Memory B cell (primary cell): Measurements from ENCODE around the gene ERVMER34-1.

Experiments
- ATAC-seq: fragments of 150-1000 bp; cut with Tn5 transposase; 2 replicates; pipeline ENCODE4 v1.10.0; 2021; ENCODE audit warnings: low read depth, mild to moderate bottlenecking, moderate library complexity
- DNase-seq, 2 donors: peaks; one replicate each; pipeline ENCODE4 v3.0.0; 2022; ENCODE audit warnings: low spot score in 2 of 2
- H3K27ac Mint-ChIP-seq: one replicate; pipeline ENCODE4 v1.8.0; 2022; ENCODE audit warnings: mild to moderate bottlenecking, moderate library complexity, mixed read lengths
- H3K27me3 Mint-ChIP-seq: one replicate; pipeline ENCODE4 v1.8.0; 2022; ENCODE audit warnings: mixed read lengths
- H3K36me3 Mint-ChIP-seq: one replicate; pipeline ENCODE4 v1.8.0; 2022; ENCODE audit warnings: mild to moderate bottlenecking, mixed read lengths
- H3K4me1 Mint-ChIP-seq: one replicate; pipeline ENCODE4 v1.8.0; 2022; ENCODE audit warnings: mixed read lengths
- H3K4me3 Mint-ChIP-seq: one replicate; pipeline ENCODE4 v1.8.0; 2022; ENCODE audit warnings: mild to moderate bottlenecking, moderate library complexity, mixed read lengths
- H3K9me3 Mint-ChIP-seq: one replicate; pipeline ENCODE4 v1.8.0; 2022; ENCODE audit warnings: mixed read lengths

The ERVMER34-1 gene

DNA sequence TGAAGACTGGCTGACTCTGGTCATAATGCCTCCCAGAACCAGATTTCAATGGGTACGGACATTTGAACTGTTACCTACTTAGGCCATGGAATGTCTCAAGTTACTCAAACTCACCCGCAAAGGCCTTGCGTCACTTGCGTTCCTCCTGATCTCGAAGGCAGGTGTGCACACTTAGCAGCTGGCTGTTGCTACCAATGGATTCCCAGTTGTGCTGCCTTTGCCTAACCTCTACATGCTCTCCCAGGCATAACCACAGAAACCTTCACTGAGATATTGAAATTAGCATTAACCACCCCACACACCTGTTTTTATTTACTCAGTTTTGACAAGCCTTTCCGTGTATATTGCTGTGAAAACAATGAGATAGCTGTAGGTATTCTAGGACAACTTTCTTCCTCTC lies 2.8 kb downstream of the ERVMER34-1 start:
- Mint-ChIP-seq H3K4me1 (peaks cover 4% of the 10 kb centered on the region), H3K36me3 (no peaks in the 10 kb centered on the region), H3K9me3 (no peaks in the 10 kb centered on the region), H3K4me3 (no peak overlapping the region), H3K27me3 (peaks cover 17% of the 10 kb centered on the region), H3K27ac (no peak overlapping the region)
- DNase-seq, result no peak
- no peak for ATAC-seq

DNA sequence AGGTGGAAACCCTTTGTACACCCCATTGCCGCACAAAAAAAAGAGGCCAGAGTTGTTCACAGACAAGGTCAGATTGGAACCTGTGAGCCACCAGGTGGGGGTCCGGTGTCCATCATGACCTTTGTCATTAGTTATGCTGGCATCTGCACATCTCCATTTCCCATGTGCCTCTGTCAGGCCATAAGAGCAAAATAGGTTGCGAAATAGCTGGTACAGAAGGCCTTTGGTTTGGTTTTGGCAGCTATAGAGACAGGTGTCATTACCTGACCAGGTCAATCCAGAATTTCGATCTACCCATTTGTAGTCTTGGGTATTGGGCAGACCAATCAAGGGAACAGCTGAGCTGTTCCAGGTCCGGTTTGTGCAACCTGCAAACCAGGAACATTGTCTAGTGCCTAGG lies 6.6 kb downstream of the ERVMER34-1 start:
- Mint-ChIP-seq H3K4me3 (no peak overlapping the region), H3K36me3 (no peaks in the 10 kb centered on the region), H3K27ac (no peak overlapping the region), H3K9me3 (no peaks in the 10 kb centered on the region), H3K27me3 (peaks cover 4% of the 10 kb centered on the region), H3K4me1 (no peaks in the 10 kb centered on the region)
- DNase-seq (no peak), ATAC-seq (no peak)

DNA sequence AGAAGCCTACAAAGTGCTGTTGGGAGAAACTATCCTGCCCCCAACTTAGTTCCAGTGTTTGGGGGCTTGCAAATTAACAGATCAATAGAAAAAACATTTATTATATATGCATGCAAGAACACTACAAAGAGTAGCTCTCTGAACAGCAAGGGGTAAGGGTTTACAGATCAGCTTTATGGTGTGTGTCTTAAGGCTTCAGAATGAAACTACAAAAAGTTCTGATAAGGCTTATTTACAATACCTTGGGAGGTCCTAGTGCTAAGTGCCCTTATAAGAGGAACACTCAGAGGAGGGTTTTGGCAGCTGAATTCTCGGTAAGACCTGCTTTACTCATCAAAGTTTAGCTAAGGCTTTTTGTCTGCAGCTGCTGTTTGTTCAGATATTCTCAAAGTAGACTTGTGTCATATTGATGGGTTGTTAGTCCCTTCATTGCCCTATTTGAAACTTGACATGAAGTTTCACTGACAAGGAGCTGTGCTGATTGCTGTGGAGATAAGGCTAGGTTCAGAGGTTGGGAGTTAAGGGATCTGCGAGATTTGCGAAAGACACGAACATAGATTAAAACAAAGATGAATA lies 7.7 kb downstream of the ERVMER34-1 start:
- no peaks in the 10 kb centered on the region for H3K36me3 Mint-ChIP-seq
- ATAC-seq, result no peak
- no peaks in the 10 kb centered on the region for H3K4me1 Mint-ChIP-seq
- H3K27me3 Mint-ChIP-seq, result peaks cover 2% of the 10 kb centered on the region
- no peak for DNase-seq
- H3K9me3 Mint-ChIP-seq, result no peaks in the 10 kb centered on the region
- H3K4me3 Mint-ChIP-seq, result no peak overlapping the region
- no peak overlapping the region for H3K27ac Mint-ChIP-seq

DNA sequence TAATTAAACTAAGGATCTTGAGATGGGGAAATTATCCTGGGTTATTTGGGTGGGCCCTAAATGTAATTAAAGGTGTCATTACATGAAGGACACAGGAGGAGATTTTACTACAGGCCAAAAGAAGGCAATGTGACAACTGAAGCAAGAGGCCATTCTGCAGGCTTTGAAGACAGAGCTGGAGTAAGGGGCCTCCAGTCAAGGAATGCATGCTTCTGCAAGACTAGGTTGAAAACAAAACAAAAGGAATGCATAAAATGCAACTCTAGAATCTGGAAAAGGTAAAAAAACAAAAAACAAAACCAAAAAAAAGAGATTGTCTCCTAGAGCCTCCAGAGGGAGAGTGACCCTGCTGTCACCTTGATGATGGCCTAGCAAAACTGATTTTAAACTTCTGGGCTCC lies 21.6 kb downstream of the ERVMER34-1 start:
- no peaks in the 10 kb centered on the region for H3K4me1 Mint-ChIP-seq
- peaks cover 2% of the 10 kb centered on the region for H3K27me3 Mint-ChIP-seq
- DNase-seq (no peak), ATAC-seq (no peak)
- H3K9me3 Mint-ChIP-seq, result no peaks in the 10 kb centered on the region
- H3K27ac Mint-ChIP-seq, result no peak overlapping the region
- no peak overlapping the region for H3K4me3 Mint-ChIP-seq
- no peaks in the 10 kb centered on the region for H3K36me3 Mint-ChIP-seq

DNA sequence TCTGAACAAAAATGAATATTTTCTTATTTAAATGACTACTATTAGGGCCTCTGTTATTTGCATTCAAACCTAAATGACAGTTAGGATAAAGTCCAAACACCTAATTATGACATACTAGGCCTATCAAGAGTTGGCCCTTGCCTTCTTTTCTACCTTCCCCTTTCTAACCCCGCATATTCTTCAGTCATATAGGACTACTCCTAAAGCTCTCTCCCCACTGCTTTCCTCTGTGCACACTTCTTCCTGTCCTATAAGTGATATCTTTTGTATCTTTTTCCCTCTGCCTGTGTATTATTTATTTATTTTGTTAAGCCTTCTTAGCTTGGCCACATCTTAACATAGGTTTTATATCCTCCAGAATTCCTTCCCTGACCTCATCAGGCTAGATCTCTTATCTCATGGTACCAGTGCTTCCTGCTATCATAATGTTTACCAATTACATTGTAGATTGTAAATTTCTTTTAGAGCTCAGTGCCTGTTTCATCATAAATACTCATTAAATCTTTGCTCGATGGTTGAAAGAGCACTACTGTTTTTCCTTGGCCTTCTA lies 22.5 kb downstream of the ERVMER34-1 start:
- Mint-ChIP-seq H3K36me3 (no peaks in the 10 kb centered on the region), H3K27me3 (peaks cover 2% of the 10 kb centered on the region), H3K4me1 (no peaks in the 10 kb centered on the region), H3K9me3 (no peaks in the 10 kb centered on the region), H3K4me3 (no peak overlapping the region), H3K27ac (no peak overlapping the region)
- ATAC-seq, result no peak
- DNase-seq, result no peak

DNA sequence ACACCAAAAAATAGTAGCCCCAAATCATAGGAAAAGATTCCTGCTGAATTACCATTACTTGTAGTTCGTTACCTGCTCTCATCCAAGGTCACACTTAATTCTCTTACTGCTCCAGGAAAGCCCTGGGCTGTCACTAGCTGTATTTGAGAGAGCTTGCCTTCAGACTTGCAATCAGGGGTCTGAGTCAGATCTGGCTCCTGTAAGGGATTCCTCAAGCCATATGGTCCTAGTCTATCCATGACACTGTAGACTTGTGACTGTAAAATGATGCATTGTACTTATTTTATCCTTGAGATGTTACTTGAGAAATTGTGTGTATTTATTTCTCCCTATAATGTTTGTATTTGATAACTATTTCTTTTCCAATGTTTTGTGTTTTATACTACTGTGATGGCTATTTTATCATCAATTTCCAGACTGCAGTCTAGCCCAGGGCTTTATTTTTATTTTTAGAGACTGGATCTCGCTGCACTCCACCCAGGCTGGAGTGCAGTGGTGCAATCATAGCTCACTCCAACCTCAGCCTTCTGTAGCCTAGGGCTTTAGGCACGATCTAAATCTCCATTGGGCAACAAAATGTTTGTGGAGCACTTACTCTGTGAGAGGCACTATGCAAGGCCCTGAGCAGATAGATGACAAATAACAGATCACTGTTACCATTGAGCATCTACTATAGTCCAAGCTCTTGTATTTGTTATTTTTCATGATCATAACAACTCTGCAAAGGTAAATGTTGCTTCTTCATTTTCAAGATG lies 24.2 kb downstream of the ERVMER34-1 start:
- Mint-ChIP-seq H3K27me3 (no peaks in the 10 kb centered on the region), H3K4me3 (no peak overlapping the region), H3K4me1 (peaks cover 4% of the 10 kb centered on the region), H3K27ac (no peak overlapping the region), H3K9me3 (no peaks in the 10 kb centered on the region), H3K36me3 (no peaks in the 10 kb centered on the region)
- no peak for ATAC-seq
- no peak for DNase-seq

DNA sequence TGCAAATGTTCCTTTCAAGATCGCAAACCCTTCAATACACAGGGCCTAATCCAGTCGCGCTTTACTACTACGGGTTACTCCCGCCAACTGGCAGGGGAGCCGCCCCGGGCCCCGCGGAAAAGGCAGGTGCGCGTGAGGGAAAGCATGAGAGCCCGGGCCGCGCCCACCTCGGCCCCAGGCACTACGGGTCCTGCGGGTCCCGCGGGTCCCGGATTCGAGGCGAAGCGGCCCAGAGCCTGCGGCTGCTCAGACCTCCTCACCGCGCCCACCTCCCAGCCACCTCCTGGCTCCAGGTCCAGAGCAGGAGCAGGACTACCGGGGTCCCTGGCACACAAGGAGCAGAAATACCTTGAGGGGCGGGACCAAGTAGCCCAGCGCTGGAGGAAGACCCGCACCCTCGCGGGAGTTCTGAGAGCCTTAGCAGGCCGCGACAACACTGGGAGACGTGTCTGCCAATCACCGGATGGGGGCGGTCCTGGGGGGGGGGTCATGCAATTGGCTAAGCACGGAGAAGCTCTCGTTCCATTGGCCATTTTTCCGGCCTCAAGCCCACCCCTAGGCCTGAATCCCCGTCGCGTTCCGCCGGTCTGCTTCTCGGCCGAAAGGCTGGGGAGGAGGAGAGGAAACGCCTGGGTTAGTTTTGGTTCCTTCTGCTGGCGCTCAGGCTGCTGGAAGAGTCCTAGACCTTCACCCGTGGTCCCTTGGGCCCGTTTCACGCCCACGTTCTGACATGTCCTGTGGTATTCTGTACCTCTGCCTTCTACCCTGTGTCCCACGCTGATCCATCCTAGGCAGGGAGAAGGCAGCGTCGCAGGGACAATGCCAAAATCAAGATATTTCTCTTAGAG lies 29.0 kb downstream of the ERVMER34-1 start:
- Mint-ChIP-seq H3K4me1 (peaks cover 8% of the 10 kb centered on the region), H3K4me3 (peak overlapping the region; percentile 91), H3K27me3 (no peaks in the 10 kb centered on the region), H3K36me3 (peaks cover 4% of the 10 kb centered on the region), H3K9me3 (peaks cover 1% of the 10 kb centered on the region), H3K27ac (peak overlapping the region; percentile 86)
- DNase-seq (peak; percentile 76 to 77), ATAC-seq (peak; percentile 91)

DNA sequence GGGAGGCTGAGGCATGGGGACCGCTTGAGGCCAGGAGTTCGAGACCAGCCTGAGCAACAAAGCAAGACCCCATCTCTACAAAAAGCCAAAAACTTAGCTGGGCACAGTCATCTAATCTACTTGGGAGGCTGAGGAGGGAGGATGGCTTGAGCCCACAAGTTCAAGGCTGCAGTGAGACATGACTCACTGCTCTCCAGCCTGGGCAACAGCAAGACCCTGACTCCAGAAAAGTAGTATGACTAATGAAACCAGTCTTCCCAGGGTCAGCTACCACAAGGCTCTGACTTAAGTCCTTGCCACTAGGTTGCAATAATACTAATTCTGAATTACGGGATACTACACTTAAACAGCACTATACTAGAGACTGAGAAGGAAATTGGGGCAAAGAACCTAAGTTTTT lies 33.1 kb downstream of the ERVMER34-1 start:
- Mint-ChIP-seq H3K27ac (peak overlapping the region; percentile 53), H3K4me1 (peaks cover 30% of the 10 kb centered on the region), H3K27me3 (no peaks in the 10 kb centered on the region), H3K4me3 (no peak overlapping the region), H3K36me3 (peaks cover 24% of the 10 kb centered on the region), H3K9me3 (peaks cover 1% of the 10 kb centered on the region)
- DNase-seq (no peak), ATAC-seq (no peak)

DNA sequence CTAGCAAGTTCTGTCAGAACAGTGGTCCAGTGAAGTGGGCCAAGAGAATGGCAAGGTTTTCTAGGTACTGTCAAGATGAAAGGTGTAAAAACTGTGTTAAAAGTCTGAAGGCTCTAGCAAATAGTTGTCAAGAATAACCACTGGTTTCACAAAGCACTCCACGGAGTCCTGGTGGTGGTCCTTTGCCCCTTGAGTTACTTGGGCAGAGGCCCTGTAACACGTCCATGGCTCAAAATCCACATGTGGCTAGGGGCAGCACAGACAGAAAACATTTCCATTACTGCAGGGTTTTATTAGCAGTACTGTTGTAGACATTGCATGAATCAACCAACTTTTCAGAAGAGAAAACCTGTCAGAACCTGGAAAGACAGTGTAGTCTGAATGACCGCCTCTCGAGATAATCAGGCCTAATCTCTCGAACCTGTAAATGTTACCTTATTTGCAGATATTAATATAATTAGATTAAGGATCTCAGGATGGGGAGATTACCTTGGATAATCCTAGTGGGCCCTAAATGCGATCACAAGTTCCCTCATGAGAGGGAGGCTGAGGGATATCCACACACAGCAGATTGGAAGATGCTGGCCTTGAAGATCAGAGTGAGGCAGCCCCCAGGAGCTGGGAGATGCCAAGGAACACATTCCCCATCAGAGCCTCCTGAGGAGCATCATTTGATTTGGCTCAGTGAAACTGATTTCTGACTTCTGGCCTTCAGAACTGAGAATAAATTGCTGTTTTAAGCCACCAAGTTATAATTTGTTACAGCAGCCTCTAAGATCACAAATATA lies 34.7 kb downstream of the ERVMER34-1 start:
- DNase-seq, result no peak
- Mint-ChIP-seq H3K27ac (no peak overlapping the region), H3K4me1 (peaks cover 29% of the 10 kb centered on the region), H3K27me3 (no peaks in the 10 kb centered on the region), H3K4me3 (no peak overlapping the region), H3K36me3 (peaks cover 24% of the 10 kb centered on the region), H3K9me3 (peaks cover 1% of the 10 kb centered on the region)
- no peak for ATAC-seq

DNA sequence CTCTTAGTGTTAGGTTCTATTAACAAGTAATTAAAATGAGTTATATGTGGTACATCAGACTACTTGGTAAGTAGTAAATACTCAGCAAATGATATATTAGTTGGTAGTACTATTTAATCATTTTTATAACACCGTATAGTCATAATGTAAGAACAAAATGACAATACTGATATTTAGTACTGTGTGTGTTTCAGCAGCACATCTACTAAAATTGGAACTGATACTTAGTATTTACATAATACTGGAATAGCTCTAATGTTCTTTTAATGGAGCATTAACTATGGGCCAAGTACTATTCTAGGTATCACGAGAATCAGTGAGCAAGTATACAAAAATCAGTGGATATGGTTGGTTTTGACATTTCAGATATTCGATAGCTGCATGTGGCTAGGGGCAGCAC lies 35.3 kb downstream of the ERVMER34-1 start:
- H3K36me3 Mint-ChIP-seq, result peaks cover 24% of the 10 kb centered on the region
- no peak overlapping the region for H3K27ac Mint-ChIP-seq
- no peak overlapping the region for H3K4me3 Mint-ChIP-seq
- H3K4me1 Mint-ChIP-seq, result peaks cover 31% of the 10 kb centered on the region
- no peak for DNase-seq
- H3K27me3 Mint-ChIP-seq, result no peaks in the 10 kb centered on the region
- peaks cover 1% of the 10 kb centered on the region for H3K9me3 Mint-ChIP-seq
- ATAC-seq, result no peak

DNA sequence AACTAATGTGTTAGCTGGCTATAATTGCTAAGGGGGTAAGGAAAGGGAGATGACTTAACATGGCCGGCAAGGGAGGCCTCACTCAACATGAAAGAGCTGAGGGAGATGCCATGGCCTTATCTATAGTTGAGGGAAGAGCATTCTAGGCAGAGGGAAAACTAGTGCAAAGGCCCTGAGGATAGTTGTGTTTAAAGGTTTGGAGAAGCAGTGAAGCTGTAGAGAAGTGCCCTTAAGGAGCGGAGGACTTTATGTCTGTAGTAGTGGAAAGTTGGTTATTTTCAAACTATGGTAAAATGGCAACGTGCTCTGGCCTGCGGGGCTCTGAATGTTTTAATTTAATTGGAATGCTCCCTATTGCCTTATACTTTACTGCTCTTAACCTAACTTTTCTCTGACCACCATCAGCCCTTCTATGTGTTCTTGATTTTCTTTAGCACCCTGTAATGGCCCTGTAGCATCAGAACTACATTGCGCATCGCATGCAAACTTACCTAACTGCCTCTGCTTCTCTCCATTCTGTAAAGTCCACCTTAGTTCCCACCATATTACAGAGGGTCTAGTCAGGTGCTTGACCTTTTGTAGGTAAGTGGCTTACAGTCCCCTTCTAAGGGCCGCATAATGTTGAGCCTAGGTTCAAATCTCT lies 35.8 kb downstream of the ERVMER34-1 start:
- DNase-seq, result no peak
- peak overlapping the region; percentile 41 for H3K4me3 Mint-ChIP-seq
- peaks cover 1% of the 10 kb centered on the region for H3K9me3 Mint-ChIP-seq
- H3K4me1 Mint-ChIP-seq, result peaks cover 34% of the 10 kb centered on the region
- no peaks in the 10 kb centered on the region for H3K27me3 Mint-ChIP-seq
- no peak for ATAC-seq
- H3K36me3 Mint-ChIP-seq, result peaks cover 24% of the 10 kb centered on the region
- no peak overlapping the region for H3K27ac Mint-ChIP-seq

DNA sequence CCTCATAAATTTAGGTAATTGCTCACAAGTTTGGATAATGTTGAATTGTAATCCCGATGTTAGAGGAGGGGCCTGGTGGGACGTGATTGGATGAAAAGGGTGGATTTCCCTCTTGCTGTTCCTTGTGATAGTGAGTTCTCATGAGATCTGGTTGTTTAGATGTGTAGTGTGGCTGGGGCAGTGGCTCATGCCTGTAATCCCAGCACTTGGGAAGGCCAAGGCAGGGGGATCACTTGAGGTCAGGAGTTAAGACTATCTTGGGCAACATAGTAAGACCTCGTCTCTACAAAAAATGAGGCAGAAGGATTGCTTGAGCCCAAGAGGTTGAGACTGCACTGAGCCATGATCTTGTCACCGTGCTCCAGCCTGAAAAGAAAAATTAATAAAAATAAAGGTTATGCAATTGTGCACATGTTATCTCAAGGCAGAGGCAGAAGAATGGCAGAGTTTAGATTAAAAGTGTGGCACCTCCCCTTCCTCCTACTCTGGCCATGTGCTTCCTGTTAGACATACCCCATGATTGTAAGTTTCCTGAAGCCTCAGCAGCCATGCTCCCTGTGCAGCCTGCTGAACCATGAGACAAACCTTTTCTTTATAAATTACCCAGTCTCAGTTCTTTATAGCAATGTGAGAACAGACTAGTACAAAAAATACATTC lies 36.5 kb downstream of the ERVMER34-1 start:
- ATAC-seq (no peak), DNase-seq (no peak)
- no peaks in the 10 kb centered on the region for H3K27me3 Mint-ChIP-seq
- peaks cover 1% of the 10 kb centered on the region for H3K9me3 Mint-ChIP-seq
- H3K4me1 Mint-ChIP-seq, result peaks cover 36% of the 10 kb centered on the region
- peak overlapping the region; percentile 19 for H3K27ac Mint-ChIP-seq
- peak overlapping the region; percentile 41 for H3K4me3 Mint-ChIP-seq
- H3K36me3 Mint-ChIP-seq, result peaks cover 24% of the 10 kb centered on the region

DNA sequence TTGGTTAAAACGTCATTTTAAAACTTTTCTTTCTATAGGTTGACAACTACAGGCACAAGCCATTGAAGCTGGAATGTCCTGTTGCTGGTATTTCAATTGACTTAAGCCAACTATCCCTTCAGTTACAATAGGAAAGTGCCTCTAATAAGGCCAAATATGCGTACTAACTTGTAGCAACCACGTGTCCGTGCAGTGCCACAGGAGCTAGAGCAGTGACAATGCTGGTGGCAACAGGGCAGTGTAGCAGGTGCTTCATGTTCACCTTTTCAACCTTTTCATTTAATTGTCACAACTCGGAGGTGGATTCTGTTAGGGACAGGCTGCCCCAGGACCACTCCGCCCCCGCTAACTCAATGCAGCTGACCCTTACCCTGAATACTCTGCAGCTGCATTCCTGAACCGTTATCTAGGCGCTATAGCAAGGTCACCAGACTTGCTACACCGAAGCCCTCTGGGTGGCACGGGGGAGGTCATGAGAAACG lies 37.7 kb downstream of the ERVMER34-1 start:
- no peak for ATAC-seq
- H3K4me1 Mint-ChIP-seq, result peaks cover 39% of the 10 kb centered on the region
- DNase-seq, result no peak
- peak overlapping the region; percentile 90 for H3K4me3 Mint-ChIP-seq
- peaks cover 4% of the 10 kb centered on the region for H3K9me3 Mint-ChIP-seq
- peak overlapping the region; percentile 19 for H3K27ac Mint-ChIP-seq
- no peaks in the 10 kb centered on the region for H3K27me3 Mint-ChIP-seq
- H3K36me3 Mint-ChIP-seq, result peaks cover 20% of the 10 kb centered on the region
